Muscle layer of duodenum (tissue), 2 donors: ENCODE results near the gene ST8SIA3.

Experiments
- H3K27ac ChIP-seq: one replicate; pipeline ENCODE4 v1.7.0; 2013; ENCODE audit warnings: mild to moderate bottlenecking, low read length
- H3K27me3 ChIP-seq: one replicate; pipeline ENCODE4 v1.7.0; 2013; ENCODE audit warnings: low read depth, mild to moderate bottlenecking, control low read depth, low read length
- H3K36me3 ChIP-seq, 2 donors: one replicate each; pipeline ENCODE4 v1.7.0; 2013; ENCODE audit warnings: low read length in 2 of 2, control low read depth in 1 of 2, mild to moderate bottlenecking in 1 of 2; ENCODE audit not compliant: insufficient read depth in 2 of 2, control insufficient read depth in 1 of 2
- H3K4me1 ChIP-seq, 2 donors: one replicate each; pipeline ENCODE4 v1.7.0; 2013; ENCODE audit warnings: low read length in 2 of 2, mild to moderate bottlenecking in 2 of 2, control low read depth in 1 of 2, moderate library complexity in 1 of 2; ENCODE audit not compliant: insufficient read depth in 2 of 2, control insufficient read depth in 1 of 2
- H3K4me3 ChIP-seq, 2 donors: one replicate each; pipeline ENCODE4 v1.7.0; 2013; ENCODE audit warnings: low read length in 2 of 2, low read depth in 1 of 2, mild to moderate bottlenecking in 1 of 2
- H3K9me3 ChIP-seq, 2 donors: one replicate each; pipeline ENCODE4 v1.7.0; 2013; ENCODE audit warnings: low read length in 2 of 2, control low read depth in 1 of 2, mild to moderate bottlenecking in 1 of 2; ENCODE audit not compliant: control insufficient read depth in 1 of 2
- donor health status: healthy.

ST8SIA3 gene

GRCh38 chr18:57352271-57352701 lies at the start of gene ST8SIA3:
ST8SIA3 (plus strand) TSS chr18:57352557; CDS start chr18:57352847, 290 bp downstream.
- Histone ChIP-seq H3K27me3 (peaks cover 8% of the 10 kb centered on the region), H3K9me3 (no peaks in the 10 kb centered on the region), H3K4me1 (peaks cover 0 to 19% of the 10 kb centered on the region in 2 donors), H3K4me3 (peak within 1 kb of the TSS in 1 of 2 donors; percentile 45), H3K27ac (no peak within 1 kb of the TSS), H3K36me3 (no peaks in the 10 kb centered on the region)

GRCh38 chr18:57311472-57311871 lies 40.9 kb upstream of the ST8SIA3 start:
- Histone ChIP-seq H3K4me1 (no peaks in the 10 kb centered on the region), H3K4me3 (no peak overlapping the region), H3K9me3 (peaks cover 0 to 9% of the 10 kb centered on the region in 2 donors), H3K27me3 (no peaks in the 10 kb centered on the region), H3K27ac (no peak overlapping the region), H3K36me3 (no peaks in the 10 kb centered on the region)

GRCh38 chr18:57312346-57313144 lies 39.8 kb upstream of the ST8SIA3 start:
- no peak overlapping the region for H3K4me3 ChIP-seq
- H3K27ac ChIP-seq = no peak overlapping the region
- peaks cover 0 to 9% of the 10 kb centered on the region in 2 donors for H3K9me3 ChIP-seq
- H3K27me3 ChIP-seq = no peaks in the 10 kb centered on the region
- H3K4me1 ChIP-seq = no peaks in the 10 kb centered on the region
- H3K36me3 ChIP-seq = no peaks in the 10 kb centered on the region

GRCh38 chr18:57320603-57321002 lies 31.8 kb upstream of the ST8SIA3 start:
- Histone ChIP-seq H3K4me3 (no peak overlapping the region), H3K4me1 (no peaks in the 10 kb centered on the region), H3K36me3 (no peaks in the 10 kb centered on the region), H3K27me3 (no peaks in the 10 kb centered on the region), H3K27ac (no peak overlapping the region), H3K9me3 (no peaks in the 10 kb centered on the region)

GRCh38 chr18:57325491-57326166 lies 26.7 kb upstream of the ST8SIA3 start:
- Histone ChIP-seq H3K9me3 (no peaks in the 10 kb centered on the region), H3K36me3 (no peaks in the 10 kb centered on the region), H3K4me3 (no peak overlapping the region), H3K27ac (no peak overlapping the region), H3K27me3 (no peaks in the 10 kb centered on the region), H3K4me1 (no peaks in the 10 kb centered on the region)

- no peak overlapping the region for H3K4me3 ChIP-seq
- no peak overlapping the region for H3K27ac ChIP-seq
- no peaks in the 10 kb centered on the region for H3K9me3 ChIP-seq
- no peaks in the 10 kb centered on the region for H3K36me3 ChIP-seq
- H3K27me3 ChIP-seq = no peaks in the 10 kb centered on the region
- no peaks in the 10 kb centered on the region for H3K4me1 ChIP-seq
Measured at GRCh38 chr18:57326718-57327323, 25.5 kb upstream of the ST8SIA3 start.

GRCh38 chr18:57328665-57329064 lies 23.7 kb upstream of the ST8SIA3 start:
- H3K4me3 ChIP-seq = no peak overlapping the region
- H3K36me3 ChIP-seq = no peaks in the 10 kb centered on the region

GRCh38 chr18:57329856-57330255 lies 22.5 kb upstream of the ST8SIA3 start:
- H3K36me3 ChIP-seq = no peaks in the 10 kb centered on the region
- H3K9me3 ChIP-seq = no peaks in the 10 kb centered on the region
- H3K27ac ChIP-seq = no peak overlapping the region
- no peaks in the 10 kb centered on the region for H3K27me3 ChIP-seq
- no peak overlapping the region for H3K4me3 ChIP-seq
- H3K4me1 ChIP-seq = no peaks in the 10 kb centered on the region

More at GRCh38 chr18:57328665-57329064, 23.7 kb upstream of the ST8SIA3 start:
- Histone ChIP-seq H3K4me1 (no peaks in the 10 kb centered on the region), H3K9me3 (no peaks in the 10 kb centered on the region), H3K27me3 (no peaks in the 10 kb centered on the region), H3K27ac (no peak overlapping the region)

GRCh38 chr18:57331718-57332117 lies 20.6 kb upstream of the ST8SIA3 start:
- H3K9me3 ChIP-seq = no peaks in the 10 kb centered on the region
- H3K27ac ChIP-seq = no peak overlapping the region
- H3K27me3 ChIP-seq = no peaks in the 10 kb centered on the region
- H3K4me3 ChIP-seq = no peak overlapping the region
- no peaks in the 10 kb centered on the region for H3K4me1 ChIP-seq
- no peaks in the 10 kb centered on the region for H3K36me3 ChIP-seq

GRCh38 chr18:57333940-57334339 lies 18.4 kb upstream of the ST8SIA3 start:
- H3K27me3 ChIP-seq = no peaks in the 10 kb centered on the region
- no peaks in the 10 kb centered on the region for H3K36me3 ChIP-seq
- no peaks in the 10 kb centered on the region for H3K4me1 ChIP-seq
- H3K9me3 ChIP-seq = no peaks in the 10 kb centered on the region
- no peak overlapping the region for H3K27ac ChIP-seq
- no peak overlapping the region for H3K4me3 ChIP-seq

GRCh38 chr18:57334383-57334782 lies 18.0 kb upstream of the ST8SIA3 start:
- H3K27me3 ChIP-seq = no peaks in the 10 kb centered on the region
- no peaks in the 10 kb centered on the region for H3K4me1 ChIP-seq
- H3K9me3 ChIP-seq = no peaks in the 10 kb centered on the region
- H3K27ac ChIP-seq = no peak overlapping the region
- H3K4me3 ChIP-seq = no peak overlapping the region
- no peaks in the 10 kb centered on the region for H3K36me3 ChIP-seq
